ENCODE data around the gene SH2D3C. TPM values are rescaled to one million over a fixed set of nuclear protein-coding genes. Genes with fewer than 3 reads are reported as not detected.

Gene SH2D3C
- total and polyA plus RNA-seq, 9 of the 15 experiments (the other 6 are each of a cell fraction or from before 2014, with no cell fraction given) = 0.03 to 1.2 (median 0.22) TPM; not detected in 1

DNA sequence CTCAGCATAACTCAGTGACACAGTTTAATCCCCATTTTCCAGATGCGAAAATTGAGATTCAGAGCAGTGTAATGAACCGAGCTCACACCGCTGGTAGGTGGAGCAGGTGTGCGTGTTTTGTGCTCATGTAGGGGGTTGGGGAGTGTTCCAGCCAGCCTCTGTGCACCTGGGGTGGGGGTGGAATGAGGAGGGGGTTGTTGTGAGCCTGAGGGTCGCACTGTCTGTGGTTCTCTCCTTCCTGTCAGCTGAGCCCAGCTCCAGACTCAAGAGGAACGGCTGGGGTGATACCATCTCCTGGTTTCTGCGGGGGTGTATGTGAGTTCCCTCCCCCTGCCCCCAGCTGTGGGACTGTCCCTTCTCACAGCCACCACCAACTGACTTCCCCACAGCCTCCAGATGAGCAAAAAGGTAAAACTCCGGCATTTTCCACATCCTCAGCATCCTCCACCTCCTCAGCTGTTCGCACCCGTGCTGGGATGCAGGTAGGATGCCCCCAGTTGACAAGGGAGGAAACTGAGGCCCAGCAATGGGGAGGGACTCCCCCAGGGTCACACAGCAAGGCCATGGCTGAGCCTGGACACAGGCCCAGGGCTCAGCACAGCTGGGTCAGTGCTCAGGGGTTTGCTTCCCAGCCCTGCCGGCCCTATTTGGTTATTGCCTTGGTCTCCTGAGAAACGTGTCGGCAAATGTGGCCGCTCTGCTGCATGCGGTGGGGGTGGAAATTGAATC, 2.1 kb downstream of the SH2D3C start (continued):
- TF ChIP-seq, protein P1, sequence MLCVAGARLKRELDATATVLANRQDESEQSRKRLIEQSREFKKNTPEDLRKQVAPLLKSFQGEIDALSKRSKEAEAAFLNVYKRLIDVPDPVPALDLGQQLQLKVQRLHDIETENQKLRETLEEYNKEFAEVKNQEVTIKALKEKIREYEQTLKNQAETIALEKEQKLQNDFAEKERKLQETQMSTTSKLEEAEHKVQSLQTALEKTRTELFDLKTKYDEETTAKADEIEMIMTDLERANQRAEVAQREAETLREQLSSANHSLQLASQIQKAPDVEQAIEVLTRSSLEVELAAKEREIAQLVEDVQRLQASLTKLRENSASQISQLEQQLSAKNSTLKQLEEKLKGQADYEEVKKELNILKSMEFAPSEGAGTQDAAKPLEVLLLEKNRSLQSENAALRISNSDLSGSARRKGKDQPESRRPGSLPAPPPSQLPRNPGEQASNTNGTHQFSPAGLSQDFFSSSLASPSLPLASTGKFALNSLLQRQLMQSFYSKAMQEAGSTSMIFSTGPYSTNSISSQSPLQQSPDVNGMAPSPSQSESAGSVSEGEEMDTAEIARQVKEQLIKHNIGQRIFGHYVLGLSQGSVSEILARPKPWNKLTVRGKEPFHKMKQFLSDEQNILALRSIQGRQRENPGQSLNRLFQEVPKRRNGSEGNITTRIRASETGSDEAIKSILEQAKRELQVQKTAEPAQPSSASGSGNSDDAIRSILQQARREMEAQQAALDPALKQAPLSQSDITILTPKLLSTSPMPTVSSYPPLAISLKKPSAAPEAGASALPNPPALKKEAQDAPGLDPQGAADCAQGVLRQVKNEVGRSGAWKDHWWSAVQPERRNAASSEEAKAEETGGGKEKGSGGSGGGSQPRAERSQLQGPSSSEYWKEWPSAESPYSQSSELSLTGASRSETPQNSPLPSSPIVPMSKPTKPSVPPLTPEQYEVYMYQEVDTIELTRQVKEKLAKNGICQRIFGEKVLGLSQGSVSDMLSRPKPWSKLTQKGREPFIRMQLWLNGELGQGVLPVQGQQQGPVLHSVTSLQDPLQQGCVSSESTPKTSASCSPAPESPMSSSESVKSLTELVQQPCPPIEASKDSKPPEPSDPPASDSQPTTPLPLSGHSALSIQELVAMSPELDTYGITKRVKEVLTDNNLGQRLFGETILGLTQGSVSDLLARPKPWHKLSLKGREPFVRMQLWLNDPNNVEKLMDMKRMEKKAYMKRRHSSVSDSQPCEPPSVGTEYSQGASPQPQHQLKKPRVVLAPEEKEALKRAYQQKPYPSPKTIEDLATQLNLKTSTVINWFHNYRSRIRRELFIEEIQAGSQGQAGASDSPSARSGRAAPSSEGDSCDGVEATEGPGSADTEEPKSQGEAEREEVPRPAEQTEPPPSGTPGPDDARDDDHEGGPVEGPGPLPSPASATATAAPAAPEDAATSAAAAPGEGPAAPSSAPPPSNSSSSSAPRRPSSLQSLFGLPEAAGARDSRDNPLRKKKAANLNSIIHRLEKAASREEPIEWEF (CRISPR knock-in tag; IDR thresholded peaks at IDR 0.05) = no peak
- TF ChIP-seq NFXL1 (CRISPR knock-in tag; IDR thresholded peaks at IDR 0.05) (no peak), POLR2A (conservative IDR thresholded peaks at IDR 0.05) (no peak), RNF2 (IDR thresholded peaks at IDR 0.05) (no peak), JUNB (CRISPR knock-in tag; conservative IDR thresholded peaks at IDR 0.05) (no peak), TSC22D4 (tag; IDR thresholded peaks at IDR 0.05) (no peak), TOE1 (IDR thresholded peaks at IDR 0.05; ENCODE audit: borderline replicate concordance) (peak; percentile 48; the same call in 1 of the 2 replicates), TOE1 (CRISPR knock-in tag; IDR thresholded peaks at IDR 0.05; ENCODE audit: borderline replicate concordance, low read depth) (no peak), CC2D1A (IDR thresholded peaks at IDR 0.05) (no peak), SIX5 (IDR thresholded peaks at IDR 0.05; ENCODE audit: borderline replicate concordance in 1 of 2, insufficient read depth in 1 of 2, low read depth in 1 of 2, low read length in 2 of 2) (peak in 1 of 2 experiments; percentile 22; a peak in 1 of 4 replicates), ZNF232 (CRISPR knock-in tag; IDR thresholded peaks at IDR 0.05) (no peak), SIN3B (IDR thresholded peaks at IDR 0.05; ENCODE audit: low read depth) (no peak), RBM22 (IDR thresholded peaks at IDR 0.05; ENCODE audit: low read depth, low read length, poor library complexity, severe bottlenecking) (no peak), CTBP1 (IDR thresholded peaks at IDR 0.05; ENCODE audit: borderline replicate concordance) (peak; percentile 46; the same call in 1 of the 2 replicates), ZKSCAN3 (CRISPR knock-in tag; IDR thresholded peaks at IDR 0.05) (no peak), TEAD4 (IDR thresholded peaks at IDR 0.05; ENCODE audit: low read length) (0 out of 2 replicates have a peak, but pooled peaks have one; percentile 7), TEAD4 (CRISPR knock-in tag; IDR thresholded peaks at IDR 0.05; ENCODE audit: borderline replicate concordance) (no peak), KLF10 (CRISPR knock-in tag; IDR thresholded peaks at IDR 0.05) (no peak), HDGF (IDR thresholded peaks at IDR 0.05) (peak; percentile 80; the same call in 1 of the 2 replicates), NCOA4 (IDR thresholded peaks at IDR 0.05; ENCODE audit: partially characterized antibody) (no peak), CREB1 (IDR thresholded peaks at IDR 0.05) (no peak), CREB1 (CRISPR knock-in tag; IDR thresholded peaks at IDR 0.05) (no peak)
- TF ChIP-seq, protein P2, sequence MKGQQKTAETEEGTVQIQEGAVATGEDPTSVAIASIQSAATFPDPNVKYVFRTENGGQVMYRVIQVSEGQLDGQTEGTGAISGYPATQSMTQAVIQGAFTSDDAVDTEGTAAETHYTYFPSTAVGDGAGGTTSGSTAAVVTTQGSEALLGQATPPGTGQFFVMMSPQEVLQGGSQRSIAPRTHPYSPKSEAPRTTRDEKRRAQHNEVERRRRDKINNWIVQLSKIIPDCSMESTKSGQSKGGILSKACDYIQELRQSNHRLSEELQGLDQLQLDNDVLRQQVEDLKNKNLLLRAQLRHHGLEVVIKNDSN (CRISPR knock-in tag; IDR thresholded peaks at IDR 0.05) = no peak
- TF ChIP-seq, protein P3, sequence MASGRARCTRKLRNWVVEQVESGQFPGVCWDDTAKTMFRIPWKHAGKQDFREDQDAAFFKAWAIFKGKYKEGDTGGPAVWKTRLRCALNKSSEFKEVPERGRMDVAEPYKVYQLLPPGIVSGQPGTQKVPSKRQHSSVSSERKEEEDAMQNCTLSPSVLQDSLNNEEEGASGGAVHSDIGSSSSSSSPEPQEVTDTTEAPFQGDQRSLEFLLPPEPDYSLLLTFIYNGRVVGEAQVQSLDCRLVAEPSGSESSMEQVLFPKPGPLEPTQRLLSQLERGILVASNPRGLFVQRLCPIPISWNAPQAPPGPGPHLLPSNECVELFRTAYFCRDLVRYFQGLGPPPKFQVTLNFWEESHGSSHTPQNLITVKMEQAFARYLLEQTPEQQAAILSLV (tag; IDR thresholded peaks at IDR 0.05) = no peak

All from K562 (cell line).